SH-SY5Y (cell line): Measurements from ENCODE around the gene CCDC47.

Experiments
- GATA2 ChIP-seq: IDR thresholded peaks from 2 replicates; pipeline ENCODE4 v1.6.1; 2011; ENCODE audit warnings: mild to moderate bottlenecking, low read depth, low read length
- GATA3 ChIP-seq: IDR thresholded peaks from 2 replicates; pipeline ENCODE4 v1.6.1; 2011; ENCODE audit warnings: low read depth, mild to moderate bottlenecking, low read length, moderate library complexity

Gene CCDC47

GRCh38 chr17:63798572-63799106 lies 25.2 kb upstream of the CCDC47 start:
- no peak for TF ChIP-seq GATA3
- TF ChIP-seq GATA2: no peak

- TF ChIP-seq GATA3 (no peak), GATA2 (no peak)
Measured at GRCh38 chr17:63792055-63792729, 18.8 kb upstream of the CCDC47 start.

- TF ChIP-seq GATA3 (no peak), GATA2 (no peak)
Measured at GRCh38 chr17:63790057-63790456, 16.7 kb upstream of the CCDC47 start.

- TF ChIP-seq GATA3 (no peak), GATA2 (no peak)
Measured at GRCh38 chr17:63786971-63787711, 13.7 kb upstream of the CCDC47 start.

- TF ChIP-seq GATA3: no peak
- TF ChIP-seq GATA2: no peak
Measured at GRCh38 chr17:63786117-63786516, 12.7 kb upstream of the CCDC47 start.

GRCh38 chr17:63785556-63785955 lies 12.2 kb upstream of the CCDC47 start:
- TF ChIP-seq GATA3 (no peak), GATA2 (no peak)

GRCh38 chr17:63783522-63783921 lies 10.1 kb upstream of the CCDC47 start:
- no peak for TF ChIP-seq GATA3
- TF ChIP-seq GATA2: no peak

GRCh38 chr17:63780928-63781327 lies 7.5 kb upstream of the CCDC47 start:
- TF ChIP-seq GATA3 (no peak), GATA2 (no peak)

- TF ChIP-seq GATA3: no peak
- no peak for TF ChIP-seq GATA2
Measured at GRCh38 chr17:63780507-63780906, 7.1 kb upstream of the CCDC47 start.

- TF ChIP-seq GATA3: no peak
- TF ChIP-seq GATA2: peak; percentile 25; the same call in 1 of the 2 replicates
Measured at GRCh38 chr17:63775420-63775819, 2.0 kb upstream of the CCDC47 start.

- TF ChIP-seq GATA3 (no peak), GATA2 (no peak)
Measured at GRCh38 chr17:63774969-63775265, 1.5 kb upstream of the CCDC47 start.

- no peak for TF ChIP-seq GATA2
- TF ChIP-seq GATA3: no peak
Measured at GRCh38 chr17:63774141-63774968, 958 bp upstream of the CCDC47 start, which contains the start of gene DDX42. Gene DDX42, plus strand, starts transcription at chr17:63774170. Its CDS starts 12,880 bp downstream, at chr17:63787050.

- TF ChIP-seq GATA2 (no peak), GATA3 (no peak)
Measured at GRCh38 chr17:63772801-63773271, 561 bp downstream of the CCDC47 start.

GRCh38 chr17:63768433-63768832 lies 5.0 kb downstream of the CCDC47 start:
- TF ChIP-seq GATA3 (no peak), GATA2 (no peak)
